Measurements from ENCODE around the gene ICAM2. TPM values are rescaled to one million over a fixed set of nuclear protein-coding genes. Genes with fewer than 3 reads are reported as not detected.

Gene ICAM2
- total RNA-seq, 1 donor from 2014 or later = not detected

GRCh38 chr17:63969278-63969677 is 51.2 kb downstream of the ICAM2 start:
- Mint-ChIP-seq H3K36me3 (ENCODE audit: unreplicated experiment) (no peaks in the 10 kb centered on the region), H3K4me3 (ENCODE audit: unreplicated experiment) (no peak overlapping the region), H3K4me1 (ENCODE audit: low read depth, unreplicated experiment) (peaks cover 1% of the 10 kb centered on the region), H3K27me3 (ENCODE audit: unreplicated experiment) (peaks cover under 1% of the 10 kb centered on the region), H3K9me3 (ENCODE audit: unreplicated experiment) (peaks cover 7% of the 10 kb centered on the region), H3K27ac (ENCODE audit: unreplicated experiment) (no peak overlapping the region)
- no peak for DNase-seq
- no peak for TF ChIP-seq CTCF (IDR thresholded peaks at IDR 0.05; ENCODE audit: partially characterized antibody, unreplicated experiment)

GRCh38 chr17:63967953-63968352 is 52.5 kb downstream of the ICAM2 start:
- peaks cover 1% of the 10 kb centered on the region for H3K4me1 Mint-ChIP-seq (ENCODE audit: low read depth, unreplicated experiment)
- no peaks in the 10 kb centered on the region for H3K27me3 Mint-ChIP-seq (ENCODE audit: unreplicated experiment)
- no peaks in the 10 kb centered on the region for H3K36me3 Mint-ChIP-seq (ENCODE audit: unreplicated experiment)
- H3K9me3 Mint-ChIP-seq (ENCODE audit: unreplicated experiment) = peaks cover 3% of the 10 kb centered on the region
- H3K27ac Mint-ChIP-seq (ENCODE audit: unreplicated experiment) = no peak overlapping the region
- no peak for TF ChIP-seq CTCF (IDR thresholded peaks at IDR 0.05; ENCODE audit: partially characterized antibody, unreplicated experiment)
- no peak for DNase-seq
- H3K4me3 Mint-ChIP-seq (ENCODE audit: unreplicated experiment) = no peak overlapping the region

GRCh38 chr17:63966646-63967264 is 53.7 kb downstream of the ICAM2 start:
- Mint-ChIP-seq H3K27me3 (ENCODE audit: unreplicated experiment) (no peaks in the 10 kb centered on the region), H3K36me3 (ENCODE audit: unreplicated experiment) (no peaks in the 10 kb centered on the region), H3K27ac (ENCODE audit: unreplicated experiment) (no peak overlapping the region), H3K4me1 (ENCODE audit: low read depth, unreplicated experiment) (peaks cover 3% of the 10 kb centered on the region), H3K4me3 (ENCODE audit: unreplicated experiment) (no peak overlapping the region), H3K9me3 (ENCODE audit: unreplicated experiment) (no peaks in the 10 kb centered on the region)
- DNase-seq = no peak
- TF ChIP-seq CTCF (IDR thresholded peaks at IDR 0.05; ENCODE audit: partially characterized antibody, unreplicated experiment) = no peak

GRCh38 chr17:63963123-63963522 is 57.3 kb downstream of the ICAM2 start:
- H3K27ac Mint-ChIP-seq (ENCODE audit: unreplicated experiment) = no peak overlapping the region

More at GRCh38 chr17:63963123-63963522, 57.3 kb downstream of the ICAM2 start:
- no peaks in the 10 kb centered on the region for H3K36me3 Mint-ChIP-seq (ENCODE audit: unreplicated experiment)
- peaks cover 2% of the 10 kb centered on the region for H3K9me3 Mint-ChIP-seq (ENCODE audit: unreplicated experiment)
- no peaks in the 10 kb centered on the region for H3K27me3 Mint-ChIP-seq (ENCODE audit: unreplicated experiment)
- no peak overlapping the region for H3K4me3 Mint-ChIP-seq (ENCODE audit: unreplicated experiment)
- no peak for TF ChIP-seq CTCF (IDR thresholded peaks at IDR 0.05; ENCODE audit: partially characterized antibody, unreplicated experiment)
- DNase-seq = no peak
- H3K4me1 Mint-ChIP-seq (ENCODE audit: low read depth, unreplicated experiment) = peaks cover 7% of the 10 kb centered on the region
